Esophagus muscularis mucosa (tissue), 4 donors: ENCODE data around the gene WDR77. TPM values are rescaled to one million over a fixed set of nuclear protein-coding genes. Genes with fewer than 3 reads are reported as not detected.

Source experiments
- DNase-seq: peaks from one replicate; pipeline ENCODE4 v3.0.0-alpha.2; 2017; ENCODE audit errors: extremely low spot score
- H3K27ac ChIP-seq, 4 donors: fragments of 200-600 bp; sonication (generic); replicated peaks in 1 of 4; 1 replicate in 3 of 4; 2 replicates in 1 of 4; pipeline ENCODE4 v1.5.1; 2016 to 2019; ENCODE audit warnings: mild to moderate bottlenecking in 1 of 4
- H3K27me3 ChIP-seq, 4 donors: fragments of 200-600 bp; sonication (generic); one replicate each; pipeline versions ENCODE4 v1.5.1 to v1.6.0; 2016 to 2019
- H3K36me3 ChIP-seq, 4 donors: fragments of 200-600 bp; sonication (generic); one replicate each; pipeline ENCODE4 v1.5.1; 2016 to 2019
- H3K4me1 ChIP-seq, 4 donors: fragments of 200-600 bp; sonication (generic); one replicate each; pipeline ENCODE4 v1.5.1; 2016 to 2019
- H3K4me3 ChIP-seq, 4 donors: fragments of 200-600 bp; sonication (generic); 1 replicate in 2 of 4; 2 replicates in 2 of 4; pipeline ENCODE4 v1.5.1; 2016 to 2019; ENCODE audit warnings: mild to moderate bottlenecking in 4 of 4, moderate library complexity in 1 of 4
- H3K9me3 ChIP-seq, 4 donors: fragments of 200-600 bp; sonication (generic); 1 replicate in 3 of 4; 2 replicates in 1 of 4; pipeline ENCODE4 v1.5.1; 2016 to 2019
- EP300 ChIP-seq: sonication (generic); formaldehyde crosslinking; IDR thresholded peaks from one replicate; pipeline ENCODE4 v1.6.1; 2017; ENCODE audit warnings: antibody characterized with exemption
- POLR2AphosphoS5 ChIP-seq, 2 donors: sonication (generic); formaldehyde crosslinking; IDR thresholded peaks; one replicate each; pipeline ENCODE4 v1.6.1; 2017; ENCODE audit warnings: antibody characterized with exemption in 2 of 2
- WGBS: methylation state at CpG from one replicate; pipeline ENCODE4 v1.1.5; 2018; 5-methylcytosine and 5-hydroxymethylcytosine counted together
- intact Hi-C: fragments of 100-400 bp; cut with DNase I; formaldehyde crosslinking; loops from one replicate; pipeline ENCODE4 v1.15.1; 2023
- small RNA-seq, 3 donors: library from RNA; depleted of rRNA; stranded (forward); fragments of <200 nt; gene quantifications; one replicate each; pipeline ENCODE3, GENCODE V24; 2016
- total RNA-seq, 4 donors: library from RNA; depleted of rRNA; stranded (reverse); fragments of >200 nt; gene quantifications; one replicate each; pipeline versions ENCODE4 v1.1.0 to v1.2.1, GENCODE V29; 2016
- TF ChIP-seq, protein P1 (sequence below), 3 experiments: fragments of 200-600 bp in 2 of 3; fragments of 450-650 bp in 1 of 3; sonication (generic) in 2 of 3; IDR thresholded peaks; one replicate each; pipeline ENCODE4 v1.5.1; 2017 to 2019; ENCODE audit warnings: antibody characterized with exemption in 3 of 3, mild to moderate bottlenecking in 2 of 3, moderate library complexity in 1 of 3

Gene WDR77
- total RNA-seq, 4 donors from 2014 or later, result 20.8 to 27.6 (median 25.7) TPM

- no peak for DNase-seq
- intact Hi-C loops, result no loop called here
- Histone ChIP-seq H3K4me1 (no peaks in the 10 kb centered on the region), H3K27me3 (peaks cover 0 to 7% (median 0%) of the 10 kb centered on the region in 4 donors), H3K27ac (no peak overlapping the region), H3K36me3 (no peaks in the 10 kb centered on the region), H3K4me3 (no peak overlapping the region), H3K9me3 (no peaks in the 10 kb centered on the region)
- TF ChIP-seq POLR2AphosphoS5 (IDR thresholded peaks at IDR 0.05) (no peak), EP300 (no peak)
- TF ChIP-seq, protein P1, sequence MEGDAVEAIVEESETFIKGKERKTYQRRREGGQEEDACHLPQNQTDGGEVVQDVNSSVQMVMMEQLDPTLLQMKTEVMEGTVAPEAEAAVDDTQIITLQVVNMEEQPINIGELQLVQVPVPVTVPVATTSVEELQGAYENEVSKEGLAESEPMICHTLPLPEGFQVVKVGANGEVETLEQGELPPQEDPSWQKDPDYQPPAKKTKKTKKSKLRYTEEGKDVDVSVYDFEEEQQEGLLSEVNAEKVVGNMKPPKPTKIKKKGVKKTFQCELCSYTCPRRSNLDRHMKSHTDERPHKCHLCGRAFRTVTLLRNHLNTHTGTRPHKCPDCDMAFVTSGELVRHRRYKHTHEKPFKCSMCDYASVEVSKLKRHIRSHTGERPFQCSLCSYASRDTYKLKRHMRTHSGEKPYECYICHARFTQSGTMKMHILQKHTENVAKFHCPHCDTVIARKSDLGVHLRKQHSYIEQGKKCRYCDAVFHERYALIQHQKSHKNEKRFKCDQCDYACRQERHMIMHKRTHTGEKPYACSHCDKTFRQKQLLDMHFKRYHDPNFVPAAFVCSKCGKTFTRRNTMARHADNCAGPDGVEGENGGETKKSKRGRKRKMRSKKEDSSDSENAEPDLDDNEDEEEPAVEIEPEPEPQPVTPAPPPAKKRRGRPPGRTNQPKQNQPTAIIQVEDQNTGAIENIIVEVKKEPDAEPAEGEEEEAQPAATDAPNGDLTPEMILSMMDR (IDR thresholded peaks at IDR 0.05), result no peak
- 83% methylated on average over 1 of the region's 1 CpG for WGBS
These were observed 57.0 kb downstream of the WDR77 start for GRCh38 chr1:111392042-111392441.

Small RNAs within 50 kb of the gene (small RNA-seq; reads per million reads assigned to genes)
- gene RF00019 (0 reads per million in 3 donors), gene RNU6-792P (0 reads per million in 3 donors)

Other genes with a start within 250 kb of the WDR77 start
- 10 to 100 TPM in 1 of 4 donors, 1 to 10 TPM in 3; 4.0 to 13.8 (median 5.2) TPM for gene DENND2D, start 248.6 kb downstream of the WDR77 start, total RNA-seq
- gene CHI3L2, start 221.5 kb downstream of the WDR77 start, total RNA-seq, result 1 to 10 TPM in 2 of 4 donors, not detected in 2; 1.7 to 5.4 TPM
- not detected for gene CHIA, start 158.4 kb downstream of the WDR77 start, total RNA-seq
- 1 to 10 TPM in 3 of 4 donors, under 1 TPM in 1; 0.83 to 1.2 (median 1.2) TPM for gene OVGP1, start 21.5 kb downstream of the WDR77 start, total RNA-seq
- gene ATP5PB, start 208 bp upstream of the WDR77 start, total RNA-seq, result 100 to 1,000 TPM; 177 to 203 (median 192) TPM
- gene C1orf162, start 24.7 kb upstream of the WDR77 start, total RNA-seq, result 10 to 100 TPM in 3 of 4 donors, 1 to 10 TPM in 1; 7.5 to 23.0 (median 12.2) TPM
- 10 to 100 TPM in 1 of 4 donors, 1 to 10 TPM in 3; 4.9 to 13.3 (median 5.1) TPM for gene ADORA3, start 54.4 kb upstream of the WDR77 start, total RNA-seq
- 1 to 10 TPM; 1.7 to 2.6 (median 2.3) TPM for gene TMIGD3, start 54.4 kb upstream of the WDR77 start, total RNA-seq
- gene RAP1A, start 170.5 kb upstream of the WDR77 start, total RNA-seq, result 100 to 1,000 TPM; 171 to 325 (median 216) TPM